Stromal cell of bone marrow (primary cell): ENCODE measurements around the gene AURKA.

ENCODE experiments used
- DNase-seq: peaks from one replicate; pipeline ENCODE4 v3.0.0-alpha.2; 2012; ENCODE audit warnings: low read depth

The AURKA gene

GRCh38 chr20:56392132-56392880 is at the start of gene AURKA, which contains the start of gene CSTF1:
Gene AURKA, minus strand, starts transcription at chr20:56392215. Its CDS starts 4,018 bp downstream, at chr20:56388197.
Gene CSTF1, plus strand, starts transcription at chr20:56392645. Its CDS starts 2,908 bp downstream, at chr20:56395553.
- peak; percentile 99 for DNase-seq

GRCh38 chr20:56440346-56441007 is 48.5 kb upstream of the AURKA start:
- no peak for DNase-seq

- peak; percentile 44 for DNase-seq
Observed at GRCh38 chr20:56439771-56440291, 47.8 kb upstream of the AURKA start.

GRCh38 chr20:56438284-56438683 is 46.3 kb upstream of the AURKA start:
- no peak for DNase-seq

- no peak for DNase-seq
Observed at GRCh38 chr20:56437196-56437960, 45.4 kb upstream of the AURKA start.

- DNase-seq, result peak; percentile 35
Observed at GRCh38 chr20:56433880-56434255, 41.9 kb upstream of the AURKA start.

GRCh38 chr20:56433221-56433879 is 41.3 kb upstream of the AURKA start:
- no peak for DNase-seq

GRCh38 chr20:56431471-56431870 is 39.5 kb upstream of the AURKA start:
- DNase-seq, result no peak

GRCh38 chr20:56430957-56431356 is 38.9 kb upstream of the AURKA start:
- DNase-seq, result no peak

- no peak for DNase-seq
Observed at GRCh38 chr20:56430461-56430860, 38.4 kb upstream of the AURKA start.

- DNase-seq, result no peak
Observed at GRCh38 chr20:56429941-56430340, 37.9 kb upstream of the AURKA start.

- no peak for DNase-seq
Observed at GRCh38 chr20:56429502-56429901, 37.5 kb upstream of the AURKA start.

- no peak for DNase-seq
Observed at GRCh38 chr20:56428881-56429280, 36.9 kb upstream of the AURKA start.

- no peak for DNase-seq
Observed at GRCh38 chr20:56428410-56428809, 36.4 kb upstream of the AURKA start.

GRCh38 chr20:56427797-56428196 is 35.8 kb upstream of the AURKA start:
- DNase-seq, result no peak

GRCh38 chr20:56426926-56427325 is 34.9 kb upstream of the AURKA start:
- no peak for DNase-seq

- no peak for DNase-seq
Observed at GRCh38 chr20:56426026-56426425, 34.0 kb upstream of the AURKA start.

- no peak for DNase-seq
Observed at GRCh38 chr20:56424931-56425330, 32.9 kb upstream of the AURKA start.

GRCh38 chr20:56423886-56424285 is 31.9 kb upstream of the AURKA start:
- DNase-seq, result no peak

GRCh38 chr20:56423211-56423610 is 31.2 kb upstream of the AURKA start:
- DNase-seq, result no peak

- DNase-seq, result no peak
Observed at GRCh38 chr20:56422824-56423189, 30.8 kb upstream of the AURKA start.
